GM12801 (cell line): ENCODE measurements around the gene MEN1.

Experiments
- CTCF ChIP-seq: IDR thresholded peaks from one replicate; pipeline ENCODE4 v1.5.1; 2011; ENCODE audit warnings: control low read depth; ENCODE audit not compliant: insufficient read length; ENCODE audit errors: extremely low read depth

Gene MEN1

DNA sequence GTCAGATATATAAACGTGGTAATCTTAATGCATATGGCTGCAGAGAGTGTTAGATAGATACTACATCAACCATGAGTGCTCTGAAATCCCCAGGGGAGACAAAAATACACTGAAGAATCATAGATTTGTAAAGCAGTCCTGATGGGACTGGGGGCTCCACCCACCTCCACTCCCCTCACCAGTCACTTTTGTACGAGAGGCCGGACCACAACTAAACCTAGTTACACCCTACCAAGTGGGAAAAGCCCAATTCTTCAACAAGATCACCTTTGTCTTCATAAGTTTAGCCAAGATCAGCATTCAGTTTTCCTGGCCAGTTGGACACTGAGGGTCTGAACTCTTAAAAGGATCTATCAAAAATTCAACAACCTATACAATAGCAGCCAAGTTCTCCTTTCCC, 33.5 kb downstream of the MEN1 start:
- TF ChIP-seq CTCF: no peak

DNA sequence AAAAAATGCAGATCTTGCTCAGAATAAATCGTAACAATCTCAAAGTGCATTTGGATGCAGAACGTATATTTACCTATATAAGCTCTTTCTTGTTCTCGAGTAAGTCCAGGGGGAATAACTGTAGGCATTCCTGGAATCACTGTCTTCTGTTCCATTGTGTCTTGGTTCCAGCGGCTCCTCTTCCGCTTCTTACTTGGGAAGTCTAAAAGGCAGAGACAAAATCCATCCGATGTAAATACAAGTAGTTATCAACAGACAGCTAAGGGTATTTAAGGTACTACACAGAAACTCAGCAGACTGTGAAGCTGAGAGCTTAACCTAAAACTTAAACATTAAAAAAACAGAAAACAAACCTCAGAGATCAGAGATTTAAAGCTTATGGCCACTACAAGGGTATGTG, 33.9 kb downstream of the MEN1 start:
- no peak for TF ChIP-seq CTCF

- TF ChIP-seq CTCF: no peak
Measured at GRCh38 chr11:64774144-64774543, 36.2 kb downstream of the MEN1 start.

DNA sequence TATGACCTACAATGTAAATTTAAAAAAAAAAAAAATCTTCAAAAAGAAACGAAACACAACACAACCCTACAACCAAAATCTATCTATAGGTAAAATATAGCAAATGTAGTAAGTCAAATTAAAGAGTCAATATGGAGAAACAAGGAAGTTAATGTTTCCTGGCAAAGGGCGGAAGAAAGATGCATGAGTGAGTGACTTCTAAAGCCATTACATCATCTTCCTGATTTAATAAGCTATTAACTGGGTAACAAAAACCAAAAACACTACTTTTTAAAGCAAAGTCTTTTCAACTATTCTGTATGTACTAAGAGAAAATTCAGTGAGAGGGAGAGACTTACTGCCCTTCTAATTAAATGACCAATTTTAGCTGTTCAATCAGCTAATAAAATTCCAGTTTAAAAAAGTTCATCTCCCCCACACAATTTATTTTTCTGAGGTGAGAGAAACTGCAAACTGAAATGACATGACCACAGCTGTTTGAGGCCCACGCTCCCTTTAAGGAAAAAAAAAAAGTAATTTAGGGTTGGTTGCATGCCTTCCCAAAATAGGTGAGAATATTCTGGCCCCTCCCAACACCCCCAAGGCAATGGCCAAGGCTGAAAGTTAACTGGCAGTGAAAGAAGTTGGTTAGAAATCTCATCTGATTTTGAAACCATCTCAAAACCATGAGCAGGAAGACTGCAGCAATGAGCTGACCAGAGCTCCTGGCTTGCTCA, 37.9 kb downstream of the MEN1 start:
- no peak for TF ChIP-seq CTCF

DNA sequence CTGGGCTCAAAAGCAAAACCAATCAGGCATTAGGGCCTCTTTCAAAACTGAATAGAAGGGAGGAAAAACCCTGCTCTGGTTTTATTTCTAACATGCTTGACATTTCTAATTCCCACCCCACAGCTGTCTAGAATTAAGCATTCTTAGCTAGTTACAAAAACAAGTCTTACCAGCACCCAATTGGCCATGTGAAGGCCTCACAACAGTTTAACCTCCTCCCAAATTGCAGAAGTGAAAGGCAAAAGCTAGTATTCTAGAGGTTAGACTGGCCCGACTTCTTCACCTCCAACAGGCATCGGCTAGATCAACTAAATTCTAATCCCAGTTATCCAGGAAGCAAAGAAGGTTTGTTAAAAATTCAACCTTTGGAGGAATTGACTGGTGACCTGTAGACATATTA, 38.5 kb downstream of the MEN1 start:
- no peak for TF ChIP-seq CTCF

DNA sequence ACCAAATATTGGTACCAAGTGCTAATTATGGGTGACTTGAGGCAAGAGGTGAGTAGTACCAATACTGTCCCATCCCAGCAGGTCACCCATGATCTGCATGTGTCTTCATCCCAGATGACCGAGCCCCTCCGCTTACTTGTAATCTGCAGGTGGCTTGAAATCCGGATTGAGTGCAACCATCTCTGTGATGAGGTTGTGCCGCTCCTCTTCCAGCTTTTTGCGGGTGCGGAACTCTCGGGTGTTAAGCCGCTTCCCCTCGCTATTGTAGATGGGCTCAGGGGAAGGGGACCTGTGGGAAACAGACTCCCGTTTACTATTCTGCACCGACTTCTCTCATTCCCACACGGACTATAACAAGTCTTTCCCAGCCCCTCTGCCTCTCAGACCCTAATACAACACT, 40.2 kb downstream of the MEN1 start:
- TF ChIP-seq CTCF: no peak

- no peak for TF ChIP-seq CTCF
Measured at GRCh38 chr11:64769283-64769682, 41.1 kb downstream of the MEN1 start.
